Trophoblast cell (in vitro differentiated cells and primary cell): ENCODE data around the gene GPR84.

Experiments used
- DNase-seq, 2 donors: peaks; one replicate each; pipeline ENCODE4 v3.0.0-alpha.2; 2016
- H2AFZ ChIP-seq: 2 replicates; pipeline ENCODE4 v1.6.1; 2013; ENCODE audit warnings: low read length, moderate library complexity, mild to moderate bottlenecking; ENCODE audit not compliant: insufficient read depth, poor library complexity
- H2AK5ac ChIP-seq: 2 replicates; pipeline ENCODE4 v1.6.1; 2013; ENCODE audit warnings: mild to moderate bottlenecking, low read length
- H2BK120ac ChIP-seq: 2 replicates; pipeline ENCODE4 v1.6.1; 2013; ENCODE audit warnings: low read length, mild to moderate bottlenecking, moderate library complexity; ENCODE audit not compliant: insufficient read depth, poor library complexity
- H2BK12ac ChIP-seq: 2 replicates; pipeline ENCODE4 v1.6.1; 2013; ENCODE audit warnings: mild to moderate bottlenecking, low read length, moderate library complexity
- H2BK5ac ChIP-seq: 2 replicates; pipeline ENCODE4 v1.6.1; 2013; ENCODE audit warnings: low read length, low read depth, moderate library complexity, mild to moderate bottlenecking; ENCODE audit not compliant: poor library complexity
- H3K14ac ChIP-seq: 2 replicates; pipeline ENCODE4 v1.6.1; 2013; ENCODE audit warnings: mild to moderate bottlenecking, low read length
- H3K18ac ChIP-seq: 2 replicates; pipeline ENCODE4 v1.6.1; 2013; ENCODE audit warnings: mild to moderate bottlenecking, low read length
- H3K23ac ChIP-seq: 2 replicates; pipeline ENCODE4 v1.6.1; 2013; ENCODE audit warnings: low read length
- H3K27ac ChIP-seq: 2 replicates; pipeline ENCODE4 v1.5.1; 2013; ENCODE audit warnings: low read depth, mild to moderate bottlenecking, inconsistent platforms, low read length, moderate library complexity
- H3K27me3 ChIP-seq: 2 replicates; pipeline ENCODE4 v1.6.1; 2013; ENCODE audit warnings: inconsistent platforms, mild to moderate bottlenecking, low read length, moderate library complexity; ENCODE audit not compliant: insufficient read depth
- H3K36me3 ChIP-seq, 2 experiments: 1 replicate in 1 of 2; 2 replicates in 1 of 2; pipeline ENCODE4 v1.6.1; 2013; ENCODE audit warnings: low read length in 2 of 2, mild to moderate bottlenecking in 2 of 2, moderate library complexity in 1 of 2; ENCODE audit not compliant: insufficient read depth in 2 of 2, control insufficient read depth in 1 of 2
- H3K4ac ChIP-seq: 2 replicates; pipeline ENCODE4 v1.6.1; 2013; ENCODE audit warnings: low read depth, mild to moderate bottlenecking, low read length, moderate library complexity
- H3K4me1 ChIP-seq, 2 experiments: 1 replicate in 1 of 2; 2 replicates in 1 of 2; pipeline ENCODE4 v1.6.1; 2013; ENCODE audit warnings: low read length in 2 of 2, mild to moderate bottlenecking in 2 of 2, moderate library complexity in 1 of 2; ENCODE audit not compliant: insufficient read depth in 2 of 2, control insufficient read depth in 1 of 2
- H3K4me2 ChIP-seq: 2 replicates; pipeline ENCODE4 v1.6.1; 2013; ENCODE audit warnings: inconsistent platforms, mild to moderate bottlenecking, low read length, moderate library complexity
- H3K4me3 ChIP-seq: 2 replicates; pipeline ENCODE4 v1.5.1; 2013; ENCODE audit warnings: mild to moderate bottlenecking, low read depth, low read length, inconsistent platforms
- H3K79me1 ChIP-seq: one replicate; pipeline ENCODE4 v1.6.1; 2013; ENCODE audit warnings: low read length
- H3K79me2 ChIP-seq: 2 replicates; pipeline ENCODE4 v1.6.1; 2013; ENCODE audit warnings: low read length, mild to moderate bottlenecking; ENCODE audit not compliant: control insufficient read depth, insufficient read depth, poor library complexity
- H3K9ac ChIP-seq: 2 replicates; pipeline ENCODE4 v1.6.1; 2013; ENCODE audit warnings: mild to moderate bottlenecking, low read length
- H3K9me3 ChIP-seq: 2 replicates; pipeline ENCODE4 v1.6.1; 2013; ENCODE audit warnings: low read depth, mild to moderate bottlenecking, control low read depth, inconsistent platforms, low read length; ENCODE audit not compliant: insufficient read depth
- H4K12ac ChIP-seq: 2 replicates; pipeline ENCODE4 v1.6.1; 2013; ENCODE audit warnings: low read depth, mild to moderate bottlenecking, low read length, moderate library complexity
- H4K8ac ChIP-seq: 2 replicates; pipeline ENCODE4 v1.6.1; 2013; ENCODE audit warnings: low read depth, mild to moderate bottlenecking, low read length, moderate library complexity
- H4K91ac ChIP-seq: one replicate; pipeline ENCODE4 v1.6.1; 2013; ENCODE audit warnings: low read depth, mild to moderate bottlenecking, low read length, moderate library complexity
- WGBS: extraction: QIAGEN DNeasy Blood & Tissue Kit; methylation state at CpG from one replicate; pipeline ENCODE4 v1.1.7; 2013; ENCODE audit warnings: missing lambda C conversion rate; ENCODE audit not compliant: insufficient read length, insufficient coverage; ENCODE audit errors: extremely low coverage; 5-methylcytosine and 5-hydroxymethylcytosine counted together

The GPR84 gene

GRCh38 chr12:54338698-54339296, 25.5 kb downstream of the GPR84 start:
- Histone ChIP-seq H4K12ac (no peak overlapping the region), H3K4ac (no peak overlapping the region), H2BK120ac (no peak overlapping the region), H3K79me2 (no peaks in the 10 kb centered on the region), H3K9me3 (no peaks in the 10 kb centered on the region), H3K4me3 (no peak overlapping the region), H2BK5ac (no peak overlapping the region), H3K27me3 (no peaks in the 10 kb centered on the region), H3K4me1 (peaks cover 3 to 14% of the 10 kb centered on the region in 2 experiments), H3K18ac (no peak overlapping the region), H4K91ac (no peak overlapping the region), H3K79me1 (no peaks in the 10 kb centered on the region), H3K36me3 (peaks cover 6 to 22% of the 10 kb centered on the region in 2 experiments), H2AK5ac (no peak overlapping the region), H4K8ac (no peak overlapping the region), H3K9ac (no peak overlapping the region), H3K14ac (no peak overlapping the region), H2BK12ac (no peak overlapping the region), H2AFZ (no peak overlapping the region), H3K23ac (no peak overlapping the region), H3K27ac (no peak overlapping the region), H3K4me2 (no peak overlapping the region)
- DNase-seq, result no peak
- no CpG with 5 or more reads among the region's 4 CpGs for WGBS

GRCh38 chr12:54337854-54338650, 26.2 kb downstream of the GPR84 start:
- Histone ChIP-seq H2BK12ac (peak overlapping the region; percentile 17), H3K18ac (no peak overlapping the region), H3K79me2 (no peaks in the 10 kb centered on the region), H3K36me3 (peaks cover 4 to 18% of the 10 kb centered on the region in 2 experiments), H3K4me1 (peaks cover 3 to 14% of the 10 kb centered on the region in 2 experiments), H3K14ac (no peak overlapping the region), H3K9ac (no peak overlapping the region), H4K91ac (no peak overlapping the region), H3K4ac (no peak overlapping the region), H4K12ac (no peak overlapping the region), H3K27me3 (no peaks in the 10 kb centered on the region), H3K4me2 (no peak overlapping the region), H4K8ac (no peak overlapping the region), H3K27ac (no peak overlapping the region), H3K23ac (no peak overlapping the region), H3K4me3 (no peak overlapping the region), H3K9me3 (no peaks in the 10 kb centered on the region), H2BK120ac (no peak overlapping the region), H2BK5ac (no peak overlapping the region), H2AFZ (no peak overlapping the region), H3K79me1 (no peaks in the 10 kb centered on the region), H2AK5ac (no peak overlapping the region)
- no CpG with 5 or more reads among the region's 3 CpGs for WGBS
- no peak for DNase-seq

- no peaks in the 10 kb centered on the region for H3K79me1 ChIP-seq
- H3K4me2 ChIP-seq, result no peak overlapping the region
- H3K27ac ChIP-seq, result no peak overlapping the region
- H3K27me3 ChIP-seq, result no peaks in the 10 kb centered on the region
- no peak overlapping the region for H3K4ac ChIP-seq
- peaks cover 3 to 14% of the 10 kb centered on the region in 2 experiments for H3K4me1 ChIP-seq
- H2BK120ac ChIP-seq, result no peak overlapping the region
- H4K8ac ChIP-seq, result no peak overlapping the region
- peaks cover 0 to 12% of the 10 kb centered on the region in 2 experiments for H3K36me3 ChIP-seq
- H2BK12ac ChIP-seq, result no peak overlapping the region
- no peak overlapping the region for H2AFZ ChIP-seq
- H3K14ac ChIP-seq, result no peak overlapping the region
- no peak overlapping the region for H2AK5ac ChIP-seq
- no CpG with 5 or more reads among the region's 3 CpGs for WGBS
- H3K4me3 ChIP-seq, result no peak overlapping the region
- DNase-seq, result no peak
- no peak overlapping the region for H3K18ac ChIP-seq
- H2BK5ac ChIP-seq, result no peak overlapping the region
- H3K79me2 ChIP-seq, result no peaks in the 10 kb centered on the region
- no peak overlapping the region for H4K91ac ChIP-seq
- no peak overlapping the region for H3K23ac ChIP-seq
- no peak overlapping the region for H4K12ac ChIP-seq
- H3K9ac ChIP-seq, result no peak overlapping the region
- no peaks in the 10 kb centered on the region for H3K9me3 ChIP-seq
Observed at GRCh38 chr12:54337280-54337842, 26.9 kb downstream of the GPR84 start.

GRCh38 chr12:54333420-54334034, 30.8 kb downstream of the GPR84 start:
- Histone ChIP-seq H3K4me2 (no peak overlapping the region), H2BK12ac (no peak overlapping the region), H3K4me3 (no peak overlapping the region), H3K36me3 (no peaks in the 10 kb centered on the region), H3K9me3 (no peaks in the 10 kb centered on the region), H3K27ac (no peak overlapping the region), H3K9ac (no peak overlapping the region), H4K12ac (no peak overlapping the region), H2AFZ (no peak overlapping the region), H3K79me1 (peaks cover 3% of the 10 kb centered on the region), H3K79me2 (no peaks in the 10 kb centered on the region), H3K23ac (no peak overlapping the region), H2BK5ac (no peak overlapping the region), H4K8ac (no peak overlapping the region), H2BK120ac (no peak overlapping the region), H3K27me3 (no peaks in the 10 kb centered on the region), H3K18ac (no peak overlapping the region), H2AK5ac (no peak overlapping the region), H3K14ac (no peak overlapping the region), H3K4me1 (peaks cover 9 to 12% of the 10 kb centered on the region in 2 experiments), H3K4ac (no peak overlapping the region), H4K91ac (no peak overlapping the region)
- no CpG with 5 or more reads among the region's 4 CpGs for WGBS
- no peak for DNase-seq
